Mammary epithelial cell (primary cell): ENCODE measurements around the gene RHEB.

Source experiments
- EZH2 ChIP-seq: IDR thresholded peaks from 2 replicates; pipeline ENCODE4 v1.6.1; 2012; ENCODE audit warnings: low read length, inconsistent platforms, borderline replicate concordance
- TF ChIP-seq, protein P1 (sequence below), 2 donors: IDR thresholded peaks in 1 of 2; conservative IDR thresholded peaks in 1 of 2; 2 replicates each; pipeline ENCODE4 v1.5.1; 2011 to 2012; ENCODE audit warnings: inconsistent platforms in 2 of 2, low read length in 2 of 2, mild to moderate bottlenecking in 2 of 2, control low read depth in 1 of 2, low read depth in 1 of 2; ENCODE audit not compliant: insufficient read depth in 1 of 2; ENCODE audit errors: extremely low read depth in 1 of 2

GRCh38 chr7:151565541-151565940 lies 45.8 kb upstream of the RHEB start:
- TF ChIP-seq, protein P1, sequence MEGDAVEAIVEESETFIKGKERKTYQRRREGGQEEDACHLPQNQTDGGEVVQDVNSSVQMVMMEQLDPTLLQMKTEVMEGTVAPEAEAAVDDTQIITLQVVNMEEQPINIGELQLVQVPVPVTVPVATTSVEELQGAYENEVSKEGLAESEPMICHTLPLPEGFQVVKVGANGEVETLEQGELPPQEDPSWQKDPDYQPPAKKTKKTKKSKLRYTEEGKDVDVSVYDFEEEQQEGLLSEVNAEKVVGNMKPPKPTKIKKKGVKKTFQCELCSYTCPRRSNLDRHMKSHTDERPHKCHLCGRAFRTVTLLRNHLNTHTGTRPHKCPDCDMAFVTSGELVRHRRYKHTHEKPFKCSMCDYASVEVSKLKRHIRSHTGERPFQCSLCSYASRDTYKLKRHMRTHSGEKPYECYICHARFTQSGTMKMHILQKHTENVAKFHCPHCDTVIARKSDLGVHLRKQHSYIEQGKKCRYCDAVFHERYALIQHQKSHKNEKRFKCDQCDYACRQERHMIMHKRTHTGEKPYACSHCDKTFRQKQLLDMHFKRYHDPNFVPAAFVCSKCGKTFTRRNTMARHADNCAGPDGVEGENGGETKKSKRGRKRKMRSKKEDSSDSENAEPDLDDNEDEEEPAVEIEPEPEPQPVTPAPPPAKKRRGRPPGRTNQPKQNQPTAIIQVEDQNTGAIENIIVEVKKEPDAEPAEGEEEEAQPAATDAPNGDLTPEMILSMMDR (conservative IDR thresholded peaks at IDR 0.05 in 1 of 2, IDR thresholded peaks at IDR 0.05 in 1 of 2; ENCODE audit: extremely low read depth in 1 of 2, insufficient read depth in 1 of 2, low read depth in 1 of 2, low read length in 2 of 2): no peak
- no peak for TF ChIP-seq EZH2
